Smooth muscle cell (in vitro differentiated cells): ENCODE results near the gene CDC42BPB. TPM values are rescaled to one million over a fixed set of nuclear protein-coding genes. Genes with fewer than 3 reads are reported as not detected.

Experiments used
- DNase-seq: peaks from one replicate; lab custom pipeline; 2025; ENCODE audit not compliant: unreplicated experiment; lab: John Stamatoyannopoulos, UW
- H2AFZ ChIP-seq: fragments of 200-600 bp; sonication (generic); 2 replicates; pipeline ENCODE4 v1.6.0; 2016; ENCODE audit warnings: antibody characterized with exemption, low read depth, mild to moderate bottlenecking
- H3F3A ChIP-seq: fragments of 200-600 bp; sonication (generic); 2 replicates; pipeline ENCODE4 v1.6.0; 2017; ENCODE audit warnings: antibody characterized with exemption, low read depth
- H3K27ac ChIP-seq: fragments of 200-600 bp; sonication (generic); 2 replicates; pipeline ENCODE4 v1.5.1; 2016; ENCODE audit warnings: low read depth, mild to moderate bottlenecking
- H3K27me3 ChIP-seq: fragments of 200-600 bp; sonication (generic); 2 replicates; pipeline ENCODE4 v1.6.1; 2016; ENCODE audit warnings: low read depth, mild to moderate bottlenecking
- H3K36me3 ChIP-seq: fragments of 200-600 bp; sonication (generic); 2 replicates; pipeline ENCODE4 v1.5.1; 2016; ENCODE audit warnings: low read depth
- H3K4me1 ChIP-seq: fragments of 200-600 bp; sonication (generic); 2 replicates; pipeline ENCODE4 v1.5.1; 2016; ENCODE audit warnings: low read depth
- H3K4me2 ChIP-seq: fragments of 200-600 bp; sonication (generic); 2 replicates; pipeline ENCODE4 v1.6.0; 2016; ENCODE audit warnings: mild to moderate bottlenecking
- H3K4me3 ChIP-seq: fragments of 200-600 bp; sonication (generic); 2 replicates; pipeline ENCODE4 v1.5.1; 2016; ENCODE audit warnings: mild to moderate bottlenecking
- H3K79me2 ChIP-seq: fragments of 200-600 bp; sonication (generic); 2 replicates; pipeline ENCODE4 v1.6.0; 2016; ENCODE audit warnings: low read depth, mild to moderate bottlenecking
- H3K9ac ChIP-seq: fragments of 200-600 bp; sonication (generic); 2 replicates; pipeline ENCODE4 v1.6.0; 2016; ENCODE audit warnings: low read depth
- H3K9me3 ChIP-seq: fragments of 200-600 bp; sonication (generic); replicated peaks from 2 replicates; pipeline ENCODE4 v1.5.1; 2016; ENCODE audit warnings: low read depth
- H4K20me1 ChIP-seq: fragments of 200-600 bp; sonication (generic); 2 replicates; pipeline ENCODE4 v1.6.0; 2016; ENCODE audit warnings: low read depth
- whole genome bisulfite sequencing: methylation state at CpG from one replicate; pipeline ENCODE4 v1.1.7; 2016; ENCODE audit warnings: low lambda C conversion rate; 5-methylcytosine and 5-hydroxymethylcytosine counted together
- polyA plus RNA-seq: library from polyadenylated mRNA; unstranded; fragments of >200 nt; fragmentation: Nextera tagmentation; extraction: Ambion mirVana; gene quantifications from 2 replicates; pipeline ENCODE4 v1.2.1, GENCODE V29; 2016
- total RNA-seq: library from RNA; depleted of rRNA; stranded (reverse); fragments of >200 nt; gene quantifications from 2 replicates; pipeline ENCODE4 v1.2.3, GENCODE V29; 2014
- TF ChIP-seq, protein P1 (sequence below): fragments of 200-600 bp; sonication (generic); IDR thresholded peaks from 2 replicates; pipeline ENCODE4 v1.5.1; 2017; ENCODE audit warnings: borderline replicate concordance, mild to moderate bottlenecking, antibody characterized with exemption; ENCODE audit not compliant: insufficient read depth, poor library complexity, severe bottlenecking

Gene CDC42BPB
- total and polyA plus RNA-seq, 2 experiments from 2014 or later: 11.3 to 71.2 TPM

DNA sequence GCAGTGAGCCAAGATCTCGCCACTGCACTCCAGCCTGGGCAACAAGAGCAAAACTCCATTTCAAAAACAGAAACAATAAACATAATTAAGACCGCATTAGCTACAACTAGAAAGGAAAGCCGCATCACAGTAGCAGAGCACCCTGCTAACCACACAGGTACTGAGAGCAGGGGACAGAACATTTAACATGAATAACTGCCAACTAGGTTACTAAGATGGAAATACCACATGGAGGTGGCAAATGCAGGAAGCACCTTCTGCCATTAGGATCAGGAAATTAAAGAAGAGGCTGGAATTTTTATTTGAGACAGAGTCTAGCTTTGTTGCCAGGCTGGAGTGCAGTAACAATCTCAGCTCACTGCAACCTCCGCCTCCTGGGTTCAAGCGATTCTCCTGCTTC lies 41.9 kb downstream of the CDC42BPB start:
- H3K4me1 ChIP-seq: peaks cover 16% of the 10 kb centered on the region
- no peaks in the 10 kb centered on the region for H3K36me3 ChIP-seq
- H4K20me1 ChIP-seq: peaks cover 99% of the 10 kb centered on the region
- H2AFZ ChIP-seq: no peak overlapping the region
- WGBS: 93% methylated on average over 5 of the region's 5 CpGs
- DNase-seq: no peak
- no peak overlapping the region for H3K9ac ChIP-seq
- TF ChIP-seq, protein P1, sequence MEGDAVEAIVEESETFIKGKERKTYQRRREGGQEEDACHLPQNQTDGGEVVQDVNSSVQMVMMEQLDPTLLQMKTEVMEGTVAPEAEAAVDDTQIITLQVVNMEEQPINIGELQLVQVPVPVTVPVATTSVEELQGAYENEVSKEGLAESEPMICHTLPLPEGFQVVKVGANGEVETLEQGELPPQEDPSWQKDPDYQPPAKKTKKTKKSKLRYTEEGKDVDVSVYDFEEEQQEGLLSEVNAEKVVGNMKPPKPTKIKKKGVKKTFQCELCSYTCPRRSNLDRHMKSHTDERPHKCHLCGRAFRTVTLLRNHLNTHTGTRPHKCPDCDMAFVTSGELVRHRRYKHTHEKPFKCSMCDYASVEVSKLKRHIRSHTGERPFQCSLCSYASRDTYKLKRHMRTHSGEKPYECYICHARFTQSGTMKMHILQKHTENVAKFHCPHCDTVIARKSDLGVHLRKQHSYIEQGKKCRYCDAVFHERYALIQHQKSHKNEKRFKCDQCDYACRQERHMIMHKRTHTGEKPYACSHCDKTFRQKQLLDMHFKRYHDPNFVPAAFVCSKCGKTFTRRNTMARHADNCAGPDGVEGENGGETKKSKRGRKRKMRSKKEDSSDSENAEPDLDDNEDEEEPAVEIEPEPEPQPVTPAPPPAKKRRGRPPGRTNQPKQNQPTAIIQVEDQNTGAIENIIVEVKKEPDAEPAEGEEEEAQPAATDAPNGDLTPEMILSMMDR: no peak
- H3K27me3 ChIP-seq: no peaks in the 10 kb centered on the region
- H3K9me3 ChIP-seq: no peaks in the 10 kb centered on the region
- H3K79me2 ChIP-seq: peaks cover 91% of the 10 kb centered on the region
- no peak overlapping the region for H3K4me3 ChIP-seq
- H3K27ac ChIP-seq: no peak overlapping the region
- no peaks in the 10 kb centered on the region for H3F3A ChIP-seq
- H3K4me2 ChIP-seq: peak overlapping the region; percentile 7

DNA sequence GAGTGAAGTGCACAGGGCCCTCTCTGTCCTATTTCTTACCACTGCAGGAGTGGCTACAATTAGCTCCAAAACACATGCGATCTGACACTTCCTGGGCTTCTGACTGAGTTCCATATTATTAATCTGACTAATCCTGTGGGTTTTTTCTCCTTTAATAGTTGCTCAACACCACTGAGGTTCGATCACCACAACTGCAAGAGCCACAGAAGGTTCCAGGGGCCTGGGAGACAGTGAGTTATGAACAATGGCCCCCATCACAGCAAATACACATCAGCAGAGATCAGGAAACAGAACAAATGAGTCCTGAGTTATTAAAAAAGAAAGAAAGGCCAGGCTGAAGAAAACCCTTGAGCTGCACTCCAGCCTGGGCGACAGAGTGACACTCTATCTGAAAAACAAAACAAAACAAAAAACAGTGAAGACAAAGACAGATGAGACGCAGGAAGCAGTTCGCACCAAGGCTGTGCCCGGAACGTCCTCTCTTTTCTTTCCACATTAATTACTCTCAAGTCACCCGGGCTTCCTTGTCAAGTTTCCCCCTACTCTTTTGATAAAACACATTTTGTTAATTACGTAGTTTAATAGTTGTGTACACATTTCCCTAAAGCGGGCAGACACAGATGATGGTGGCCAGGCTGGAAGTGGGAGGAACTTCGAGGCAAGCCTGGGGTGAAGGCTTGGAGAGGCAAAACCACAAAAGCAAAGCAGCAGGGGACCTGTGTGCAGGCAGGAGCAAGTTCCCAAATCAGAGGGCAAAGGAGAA lies 42.7 kb downstream of the CDC42BPB start:
- no peak for DNase-seq
- no peaks in the 10 kb centered on the region for H3F3A ChIP-seq
- no peak overlapping the region for H3K4me3 ChIP-seq
- H3K4me1 ChIP-seq: peaks cover 16% of the 10 kb centered on the region
- H3K79me2 ChIP-seq: peaks cover 91% of the 10 kb centered on the region
- no peaks in the 10 kb centered on the region for H3K36me3 ChIP-seq
- WGBS: 57% methylated on average over 11 of the region's 11 CpGs
- H2AFZ ChIP-seq: no peak overlapping the region
- no peak overlapping the region for H3K9ac ChIP-seq
- no peaks in the 10 kb centered on the region for H3K9me3 ChIP-seq
- TF ChIP-seq, protein P1: no peak
- H3K27me3 ChIP-seq: no peaks in the 10 kb centered on the region
- H3K4me2 ChIP-seq: peak overlapping the region; percentile 7
- H4K20me1 ChIP-seq: peaks cover 99% of the 10 kb centered on the region
- H3K27ac ChIP-seq: peak overlapping the region; percentile 13

DNA sequence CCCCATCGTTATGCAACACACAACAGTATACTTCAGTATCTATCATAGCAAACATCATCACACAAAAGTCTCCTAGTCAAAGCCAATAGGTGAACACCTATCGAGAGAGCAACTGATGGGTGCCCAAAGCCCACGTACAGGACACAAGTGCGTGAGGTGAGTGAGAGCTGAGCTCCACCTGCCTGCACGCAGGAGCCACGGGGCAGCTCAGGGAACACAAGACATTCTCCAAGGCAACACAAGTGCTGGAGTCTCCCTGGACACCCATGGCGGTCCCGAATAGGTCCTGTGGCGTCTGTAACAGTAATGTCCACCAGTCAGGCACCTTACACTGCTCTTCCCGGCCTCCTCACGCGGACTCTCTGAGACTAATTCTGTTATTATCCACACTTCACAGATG lies 44.3 kb downstream of the CDC42BPB start:
- peaks cover 81% of the 10 kb centered on the region for H3K79me2 ChIP-seq
- no peaks in the 10 kb centered on the region for H3K36me3 ChIP-seq
- H3K9me3 ChIP-seq: no peaks in the 10 kb centered on the region
- DNase-seq: no peak
- H3K4me1 ChIP-seq: peaks cover 16% of the 10 kb centered on the region
- H3K4me2 ChIP-seq: no peak overlapping the region
- TF ChIP-seq, protein P1: no peak
- H3F3A ChIP-seq: no peaks in the 10 kb centered on the region
- no peak overlapping the region for H3K4me3 ChIP-seq
- H3K27me3 ChIP-seq: no peaks in the 10 kb centered on the region
- no peak overlapping the region for H2AFZ ChIP-seq
- WGBS: 96% methylated on average over 12 of the region's 12 CpGs
- no peak overlapping the region for H3K27ac ChIP-seq
- no peak overlapping the region for H3K9ac ChIP-seq
- peaks cover 99% of the 10 kb centered on the region for H4K20me1 ChIP-seq

DNA sequence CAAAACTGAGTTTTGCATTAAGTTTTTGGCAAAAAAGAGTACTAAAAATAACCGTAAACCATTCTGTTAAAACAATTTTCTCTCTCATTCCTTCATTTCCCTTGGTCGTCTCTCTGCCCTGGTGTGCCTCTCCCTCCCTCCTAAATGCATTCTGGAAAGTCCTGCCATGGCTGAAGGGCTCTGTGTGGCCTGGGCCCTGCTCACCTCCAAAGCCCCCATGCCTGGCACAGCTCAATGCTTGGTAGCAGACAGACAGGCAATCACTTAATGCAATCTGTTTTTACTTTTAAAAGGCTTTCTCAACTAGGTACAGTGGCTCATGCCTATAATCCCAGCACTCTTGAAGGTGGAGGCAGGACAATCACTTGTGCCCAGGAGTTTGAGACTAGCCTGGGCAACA lies 47.8 kb downstream of the CDC42BPB start:
- WGBS: 98% methylated on average over 2 of the region's 2 CpGs
- peaks cover 71% of the 10 kb centered on the region for H3K79me2 ChIP-seq
- TF ChIP-seq, protein P1: no peak

More for the DNA sequence above, 47.8 kb downstream of the CDC42BPB start:
- no peak for DNase-seq
- Histone ChIP-seq H3K4me3 (no peak overlapping the region), H2AFZ (no peak overlapping the region), H3K27me3 (no peaks in the 10 kb centered on the region), H3K4me1 (peaks cover 5% of the 10 kb centered on the region), H3K9ac (no peak overlapping the region), H4K20me1 (peaks cover 91% of the 10 kb centered on the region), H3K27ac (no peak overlapping the region), H3K9me3 (no peaks in the 10 kb centered on the region), H3F3A (no peaks in the 10 kb centered on the region), H3K36me3 (no peaks in the 10 kb centered on the region), H3K4me2 (no peak overlapping the region)
